Endothelial cell of umbilical vein (primary cell): ENCODE data around the gene MIB1.

Source experiments
- EZH2 ChIP-seq: IDR thresholded peaks from 2 replicates; pipeline ENCODE4 v1.6.1; 2012; ENCODE audit warnings: borderline replicate concordance, low read depth, mild to moderate bottlenecking, moderate library complexity, low read length, inconsistent platforms; ENCODE audit not compliant: severe bottlenecking
- FOS ChIP-seq: IDR thresholded peaks from 2 replicates; pipeline ENCODE4 v1.6.1; 2011; ENCODE audit warnings: mild to moderate bottlenecking, low read length, moderate library complexity, borderline replicate concordance; ENCODE audit not compliant: insufficient read depth
- GATA2 ChIP-seq: IDR thresholded peaks from 2 replicates; pipeline ENCODE4 v1.7.0; 2011; ENCODE audit warnings: low read depth, mild to moderate bottlenecking, moderate library complexity, mixed read lengths, low read length; ENCODE audit not compliant: insufficient read length, insufficient read depth
- JUN ChIP-seq: IDR thresholded peaks from 2 replicates; pipeline ENCODE4 v1.6.1; 2011; ENCODE audit warnings: borderline replicate concordance, low read depth; ENCODE audit not compliant: insufficient read length, insufficient read depth
- MYC ChIP-seq: IDR thresholded peaks from one replicate; pipeline ENCODE4 v1.6.1; 2011; ENCODE audit warnings: mild to moderate bottlenecking, low read depth, low read length
- POLR2A ChIP-seq: IDR thresholded peaks from 2 replicates; pipeline ENCODE4 v1.6.1; 2012; ENCODE audit warnings: low read depth, mild to moderate bottlenecking, control low read depth, low read length
- POLR2AphosphoS5 ChIP-seq: IDR thresholded peaks from 2 replicates; pipeline ENCODE4 v1.6.1; 2012; ENCODE audit warnings: low read depth, mild to moderate bottlenecking, control low read depth, low read length, moderate library complexity; ENCODE audit not compliant: insufficient read depth
- TF ChIP-seq, protein P1 (sequence below), 2 donors: IDR thresholded peaks; 1 replicate in 1 of 2; 2 replicates in 1 of 2; pipeline ENCODE4 v1.5.1; 2011; ENCODE audit warnings: low read length in 2 of 2, mild to moderate bottlenecking in 2 of 2, moderate library complexity in 2 of 2, control low read depth in 1 of 2, inconsistent platforms in 1 of 2, low read depth in 1 of 2; ENCODE audit not compliant: insufficient read depth in 1 of 2; ENCODE audit errors: extremely low read depth in 1 of 2
- TF ChIP-seq, protein P2 (sequence below): IDR thresholded peaks from 2 replicates; pipeline ENCODE4 v1.6.1; 2011; ENCODE audit not compliant: insufficient read depth, insufficient read length

DNA sequence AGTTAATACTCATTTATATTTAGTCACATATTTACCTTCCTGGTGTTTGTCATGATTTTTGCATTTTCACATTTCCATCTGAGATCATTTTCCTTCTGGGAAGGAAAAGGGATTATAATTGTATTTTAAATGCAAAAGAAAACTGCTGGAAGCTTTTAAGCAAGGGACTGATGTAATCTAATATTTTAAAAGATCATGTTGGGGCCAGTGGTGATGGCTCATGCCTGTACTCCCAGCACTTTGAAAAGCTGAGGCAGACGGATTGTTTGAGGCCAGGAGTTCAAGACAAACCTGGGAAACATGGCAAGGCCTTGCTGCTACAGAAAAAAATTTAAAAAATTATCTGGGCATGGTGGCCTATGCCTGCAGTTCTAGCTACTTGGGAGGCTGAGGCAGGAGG lies 149.0 kb downstream of the MIB1 start:
- TF ChIP-seq, protein P1, sequence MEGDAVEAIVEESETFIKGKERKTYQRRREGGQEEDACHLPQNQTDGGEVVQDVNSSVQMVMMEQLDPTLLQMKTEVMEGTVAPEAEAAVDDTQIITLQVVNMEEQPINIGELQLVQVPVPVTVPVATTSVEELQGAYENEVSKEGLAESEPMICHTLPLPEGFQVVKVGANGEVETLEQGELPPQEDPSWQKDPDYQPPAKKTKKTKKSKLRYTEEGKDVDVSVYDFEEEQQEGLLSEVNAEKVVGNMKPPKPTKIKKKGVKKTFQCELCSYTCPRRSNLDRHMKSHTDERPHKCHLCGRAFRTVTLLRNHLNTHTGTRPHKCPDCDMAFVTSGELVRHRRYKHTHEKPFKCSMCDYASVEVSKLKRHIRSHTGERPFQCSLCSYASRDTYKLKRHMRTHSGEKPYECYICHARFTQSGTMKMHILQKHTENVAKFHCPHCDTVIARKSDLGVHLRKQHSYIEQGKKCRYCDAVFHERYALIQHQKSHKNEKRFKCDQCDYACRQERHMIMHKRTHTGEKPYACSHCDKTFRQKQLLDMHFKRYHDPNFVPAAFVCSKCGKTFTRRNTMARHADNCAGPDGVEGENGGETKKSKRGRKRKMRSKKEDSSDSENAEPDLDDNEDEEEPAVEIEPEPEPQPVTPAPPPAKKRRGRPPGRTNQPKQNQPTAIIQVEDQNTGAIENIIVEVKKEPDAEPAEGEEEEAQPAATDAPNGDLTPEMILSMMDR (IDR thresholded peaks at IDR 0.05; ENCODE audit: extremely low read depth in 1 of 2, insufficient read depth in 1 of 2, low read depth in 1 of 2, low read length in 2 of 2): no peak
- TF ChIP-seq MYC (no peak), EZH2 (no peak), POLR2AphosphoS5 (no peak), POLR2A (no peak), JUN (no peak), FOS (no peak), GATA2 (no peak)
- TF ChIP-seq, protein P2, sequence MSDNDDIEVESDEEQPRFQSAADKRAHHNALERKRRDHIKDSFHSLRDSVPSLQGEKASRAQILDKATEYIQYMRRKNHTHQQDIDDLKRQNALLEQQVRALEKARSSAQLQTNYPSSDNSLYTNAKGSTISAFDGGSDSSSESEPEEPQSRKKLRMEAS: no peak
